ENCODE measurements around the gene NEURL1B.

Gene NEURL1B

GRCh38 chr5:172721455-172722326, 80.6 kb downstream of the NEURL1B start:
- H3K4me1 ChIP-seq (ENCODE audit: control insufficient read depth, insufficient read depth, low read length) = peaks cover 8% of the 10 kb centered on the region; the same call in 1 of the 2 replicates
- CTCF ChIA-PET = interaction anchor here (0.6 to 1.6 kb wide), 3 partner anchors 9 to 423 kb away, joined by 3 to 4 read pairs (median 4); partner anchors contain the start of gene BNIP1
- no peak overlapping the region for H3K4me3 ChIP-seq (ENCODE audit: low read depth, low read length)
- TF ChIP-seq ZNF335 (tag by site-specific recombination; conservative IDR thresholded peaks at IDR 0.05) (peak; percentile 20; the same call in 1 of the 2 replicates), ZNF768 (tag by site-specific recombination; IDR thresholded peaks at IDR 0.05) (peak; percentile 67; the same call in 1 of the 2 replicates), ZNF560 (tag by site-specific recombination; IDR thresholded peaks at IDR 0.05; ENCODE audit: borderline replicate concordance) (no peak), PRDM10 (tag by site-specific recombination; IDR thresholded peaks at IDR 0.05) (peak; percentile 79), ZNF776 (tag by site-specific recombination; IDR thresholded peaks at IDR 0.05; ENCODE audit: borderline replicate concordance) (no peak), ZBTB44 (tag by site-specific recombination; IDR thresholded peaks at IDR 0.05) (no peak), TCF7L2 (IDR thresholded peaks at IDR 0.05; ENCODE audit: borderline replicate concordance, low read depth, low read length) (no peak), ZNF664 (tag by site-specific recombination; IDR thresholded peaks at IDR 0.05) (peak; percentile 74; the same call in 1 of the 2 replicates)
- no peaks in the 10 kb centered on the region for H3K9me3 ChIP-seq (ENCODE audit: control insufficient read depth, insufficient read depth, low read depth, low read length)
- POLR2A ChIA-PET = no interaction called here
- no peaks in the 10 kb centered on the region for H3K36me3 ChIP-seq (ENCODE audit: control insufficient read depth in 2 of 2, insufficient read depth in 1 of 2, low read length in 2 of 2)
- H3K27ac ChIP-seq (ENCODE audit: extremely low read depth, low read depth, low read length) = no peak overlapping the region

- ChIA-PET POLR2A (no interaction called here), CTCF (interaction anchor here (0.6 to 1.7 kb wide), 5 partner anchors 9 to 422 kb away, joined by 3 to 6 read pairs (median 4); partner anchors contain the start of gene BNIP1)
- TF ChIP-seq ZSCAN16 (tag by site-specific recombination; IDR thresholded peaks at IDR 0.05) (no peak), ZNF561 (tag by site-specific recombination; IDR thresholded peaks at IDR 0.05; ENCODE audit: borderline replicate concordance) (0 out of 2 replicates have a peak, but pooled peaks have one; percentile 37), ZNF140 (tag by site-specific recombination; IDR thresholded peaks at IDR 0.05) (no peak), ZIC2 (tag by site-specific recombination; IDR thresholded peaks at IDR 0.05) (peak; percentile 67), MZF1 (tag by site-specific recombination; IDR thresholded peaks at IDR 0.05; ENCODE audit: borderline replicate concordance) (no peak), ZSCAN30 (tag by site-specific recombination; IDR thresholded peaks at IDR 0.05) (no peak), GLIS1 (tag by site-specific recombination; IDR thresholded peaks at IDR 0.05) (peak; percentile 44)
- no peak overlapping the region for H3K4me3 ChIP-seq (ENCODE audit: low read depth, low read length)
- H3K36me3 ChIP-seq (ENCODE audit: control insufficient read depth in 2 of 2, insufficient read depth in 1 of 2, low read length in 2 of 2) = no peaks in the 10 kb centered on the region
- peaks cover 8% of the 10 kb centered on the region; the same call in 1 of the 2 replicates for H3K4me1 ChIP-seq (ENCODE audit: control insufficient read depth, insufficient read depth, low read length)
- H3K27ac ChIP-seq (ENCODE audit: extremely low read depth, low read depth, low read length) = no peak overlapping the region
- no peaks in the 10 kb centered on the region for H3K9me3 ChIP-seq (ENCODE audit: control insufficient read depth, insufficient read depth, low read depth, low read length)
Observed at GRCh38 chr5:172722327-172722815, 81.3 kb downstream of the NEURL1B start.
